Breast epithelium (tissue), 3 donors: ENCODE data around the gene SCUBE3.

ENCODE experiments used
- POLR2A ChIP-seq: fragments of 450-650 bp; IDR thresholded peaks from one replicate; pipeline ENCODE4 v1.6.1; 2016; ENCODE audit warnings: antibody characterized with exemption, mild to moderate bottlenecking, moderate library complexity
- POLR2AphosphoS5 ChIP-seq, 3 donors: sonication (generic); formaldehyde crosslinking; IDR thresholded peaks; one replicate each; pipeline ENCODE4 v1.6.1; 2017; ENCODE audit warnings: antibody characterized with exemption in 3 of 3
- TF ChIP-seq, protein P1 (sequence below), 3 donors: fragments of 450-650 bp; IDR thresholded peaks; one replicate each; pipeline ENCODE4 v1.5.1; 2016 to 2017; ENCODE audit warnings: antibody characterized with exemption in 3 of 3, mild to moderate bottlenecking in 3 of 3, moderate library complexity in 3 of 3

DNA sequence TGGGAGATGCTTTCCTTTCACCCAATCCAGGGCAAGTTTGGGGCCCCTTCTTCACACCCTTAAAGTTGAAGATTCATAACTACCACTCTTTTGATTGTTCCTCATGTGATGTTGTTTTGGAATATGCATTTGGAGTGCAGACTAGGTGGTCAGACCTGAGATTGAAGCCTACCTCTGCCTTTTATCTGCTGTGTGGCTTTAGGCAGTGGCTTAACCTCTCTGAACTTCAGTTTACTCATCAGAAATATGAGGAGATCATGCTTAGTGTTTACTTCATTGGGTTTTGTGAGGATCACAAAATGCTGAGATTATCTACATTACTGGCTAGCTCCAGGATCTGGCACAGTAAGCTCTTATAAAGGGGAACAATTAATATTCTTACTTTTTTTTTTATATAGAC, 46.3 kb upstream of the SCUBE3 start:
- TF ChIP-seq POLR2A = no peak
- TF ChIP-seq, protein P1, sequence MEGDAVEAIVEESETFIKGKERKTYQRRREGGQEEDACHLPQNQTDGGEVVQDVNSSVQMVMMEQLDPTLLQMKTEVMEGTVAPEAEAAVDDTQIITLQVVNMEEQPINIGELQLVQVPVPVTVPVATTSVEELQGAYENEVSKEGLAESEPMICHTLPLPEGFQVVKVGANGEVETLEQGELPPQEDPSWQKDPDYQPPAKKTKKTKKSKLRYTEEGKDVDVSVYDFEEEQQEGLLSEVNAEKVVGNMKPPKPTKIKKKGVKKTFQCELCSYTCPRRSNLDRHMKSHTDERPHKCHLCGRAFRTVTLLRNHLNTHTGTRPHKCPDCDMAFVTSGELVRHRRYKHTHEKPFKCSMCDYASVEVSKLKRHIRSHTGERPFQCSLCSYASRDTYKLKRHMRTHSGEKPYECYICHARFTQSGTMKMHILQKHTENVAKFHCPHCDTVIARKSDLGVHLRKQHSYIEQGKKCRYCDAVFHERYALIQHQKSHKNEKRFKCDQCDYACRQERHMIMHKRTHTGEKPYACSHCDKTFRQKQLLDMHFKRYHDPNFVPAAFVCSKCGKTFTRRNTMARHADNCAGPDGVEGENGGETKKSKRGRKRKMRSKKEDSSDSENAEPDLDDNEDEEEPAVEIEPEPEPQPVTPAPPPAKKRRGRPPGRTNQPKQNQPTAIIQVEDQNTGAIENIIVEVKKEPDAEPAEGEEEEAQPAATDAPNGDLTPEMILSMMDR (IDR thresholded peaks at IDR 0.05) = no peak
- no peak for TF ChIP-seq POLR2AphosphoS5 (IDR thresholded peaks at IDR 0.05)
